HuH-7 (cell line): ENCODE results near the gene AGPAT3.
"Not testable (repeated sequence)": the region's sequence is repeated elsewhere in the genome, so short reads cannot be mapped to it uniquely, and the experiment has no call there.

Source experiments
- DNase-seq: peaks from one replicate; pipeline ENCODE4 v3.0.0; 2011; ENCODE audit warnings: low spot score

The AGPAT3 gene

GRCh38 chr21:43834146-43834905 is 30.7 kb upstream of the AGPAT3 start:
- DNase-seq: no peak

GRCh38 chr21:43835050-43835449 is 30.0 kb upstream of the AGPAT3 start:
- DNase-seq: no peak

GRCh38 chr21:43835861-43836260 is 29.2 kb upstream of the AGPAT3 start:
- no peak for DNase-seq

GRCh38 chr21:43836616-43837015 is 28.4 kb upstream of the AGPAT3 start:
- DNase-seq: no peak

- DNase-seq: no peak
Measured at GRCh38 chr21:43840259-43840658, 24.8 kb upstream of the AGPAT3 start.

GRCh38 chr21:43842742-43843141 is 22.3 kb upstream of the AGPAT3 start:
- no peak for DNase-seq

- not testable (repeated sequence) for DNase-seq
Measured at GRCh38 chr21:43844906-43845305, 20.1 kb upstream of the AGPAT3 start.

- DNase-seq: no peak
Measured at GRCh38 chr21:43845386-43845785, 19.6 kb upstream of the AGPAT3 start.

GRCh38 chr21:43846430-43846829 is 18.6 kb upstream of the AGPAT3 start:
- DNase-seq: no peak

- DNase-seq: no peak
Measured at GRCh38 chr21:43847301-43847700, 17.7 kb upstream of the AGPAT3 start.

GRCh38 chr21:43848771-43849170 is 16.3 kb upstream of the AGPAT3 start:
- no peak for DNase-seq

GRCh38 chr21:43849532-43850299 is 15.3 kb upstream of the AGPAT3 start:
- DNase-seq: no peak

- DNase-seq: no peak
Measured at GRCh38 chr21:43850728-43851295, 14.2 kb upstream of the AGPAT3 start.

GRCh38 chr21:43851593-43851992 is 13.4 kb upstream of the AGPAT3 start:
- DNase-seq: no peak

GRCh38 chr21:43853851-43854772 is 10.9 kb upstream of the AGPAT3 start:
- no peak for DNase-seq

GRCh38 chr21:43854773-43855633 is 10.0 kb upstream of the AGPAT3 start:
- DNase-seq: no peak

GRCh38 chr21:43855955-43856354 is 9.1 kb upstream of the AGPAT3 start:
- DNase-seq: no peak

- DNase-seq: no peak
Measured at GRCh38 chr21:43858806-43859648, 6.0 kb upstream of the AGPAT3 start.

GRCh38 chr21:43859747-43860214 is 5.2 kb upstream of the AGPAT3 start:
- no peak for DNase-seq

GRCh38 chr21:43861706-43862105 is 3.3 kb upstream of the AGPAT3 start:
- DNase-seq: no peak
